HTERT RPE-1 (cell line): ENCODE data around the gene PBX2.

Source experiments
- in situ Hi-C: fragments of 300-500 bp; cut with MboI; formaldehyde crosslinking; loops from 4 replicates; pipeline ENCODE4 v1.14.3; 2020; ENCODE audit warnings: low sequenced_read_pairs

The PBX2 gene

GRCh38 chr6:32175322-32175710 lies 14.7 kb downstream of the PBX2 start:
- in situ Hi-C loops, result no loop called here

- in situ Hi-C loops, result no loop called here
Measured at GRCh38 chr6:32174416-32174815, 15.6 kb downstream of the PBX2 start.

GRCh38 chr6:32173051-32173727 lies 16.8 kb downstream of the PBX2 start:
- in situ Hi-C loops, result no loop called here

- in situ Hi-C loops, result no loop called here
Measured at GRCh38 chr6:32171234-32171633, 18.8 kb downstream of the PBX2 start.

- in situ Hi-C loops, result no loop called here
Measured at GRCh38 chr6:32170294-32170693, 19.7 kb downstream of the PBX2 start.

- in situ Hi-C loops, result no loop called here
Measured at GRCh38 chr6:32168807-32169591, 21.0 kb downstream of the PBX2 start.

- in situ Hi-C loops, result no loop called here
Measured at GRCh38 chr6:32168350-32168749, 21.7 kb downstream of the PBX2 start.

GRCh38 chr6:32167761-32168262 lies 22.2 kb downstream of the PBX2 start:
- in situ Hi-C loops, result no loop called here

GRCh38 chr6:32167154-32167760 lies 22.7 kb downstream of the PBX2 start:
- in situ Hi-C loops, result no loop called here

GRCh38 chr6:32166411-32167061 lies 23.5 kb downstream of the PBX2 start:
- in situ Hi-C loops, result no loop called here

- in situ Hi-C loops, result no loop called here
Measured at GRCh38 chr6:32164295-32164694, 25.7 kb downstream of the PBX2 start, which contains the start of gene EGFL8. Gene EGFL8, plus strand, starts transcription at chr6:32164595. Its CDS starts 1,571 bp downstream, at chr6:32166166.

- in situ Hi-C loops, result no loop called here
Measured at GRCh38 chr6:32163559-32164258, 26.3 kb downstream of the PBX2 start.

GRCh38 chr6:32158052-32158451 lies 31.9 kb downstream of the PBX2 start:
- in situ Hi-C loops, result no loop called here

- in situ Hi-C loops, result no loop called here
Measured at GRCh38 chr6:32156891-32157290, 33.1 kb downstream of the PBX2 start.

GRCh38 chr6:32154514-32155161 lies 35.4 kb downstream of the PBX2 start:
- in situ Hi-C loops, result no loop called here

GRCh38 chr6:32153564-32154513 lies 36.2 kb downstream of the PBX2 start, which contains the start of gene PPT2:
Gene PPT2, plus strand, starts transcription at chr6:32154141. Its CDS starts 454 bp downstream, at chr6:32154595.
- in situ Hi-C loops, result no loop called here

GRCh38 chr6:32152769-32153563 lies 37.0 kb downstream of the PBX2 start:
- in situ Hi-C loops, result no loop called here
